IPS-18a (cell line): Measurements from ENCODE around the gene DNAJA2.

Source experiments
- H3K27ac ChIP-seq: one replicate; pipeline ENCODE4 v1.5.1; 2013; ENCODE audit warnings: low read length
- H3K27me3 ChIP-seq: one replicate; pipeline ENCODE4 v1.6.1; 2013; ENCODE audit warnings: mild to moderate bottlenecking, low read length; ENCODE audit not compliant: control insufficient read depth, insufficient read depth
- H3K36me3 ChIP-seq: one replicate; pipeline ENCODE4 v1.6.1; 2013; ENCODE audit warnings: low read depth, low read length; ENCODE audit not compliant: control insufficient read depth
- H3K4me1 ChIP-seq: one replicate; pipeline ENCODE4 v1.6.1; 2013; ENCODE audit warnings: low read depth, low read length; ENCODE audit not compliant: control insufficient read depth
- H3K4me3 ChIP-seq: one replicate; pipeline ENCODE4 v1.5.1; 2013; ENCODE audit warnings: low read length
- H3K9ac ChIP-seq: one replicate; pipeline ENCODE4 v1.6.1; 2013; ENCODE audit warnings: mild to moderate bottlenecking, low read length, moderate library complexity
- H3K9me3 ChIP-seq: one replicate; pipeline ENCODE4 v1.6.1; 2013; ENCODE audit warnings: low read depth, low read length; ENCODE audit not compliant: control insufficient read depth

DNAJA2 gene

DNA sequence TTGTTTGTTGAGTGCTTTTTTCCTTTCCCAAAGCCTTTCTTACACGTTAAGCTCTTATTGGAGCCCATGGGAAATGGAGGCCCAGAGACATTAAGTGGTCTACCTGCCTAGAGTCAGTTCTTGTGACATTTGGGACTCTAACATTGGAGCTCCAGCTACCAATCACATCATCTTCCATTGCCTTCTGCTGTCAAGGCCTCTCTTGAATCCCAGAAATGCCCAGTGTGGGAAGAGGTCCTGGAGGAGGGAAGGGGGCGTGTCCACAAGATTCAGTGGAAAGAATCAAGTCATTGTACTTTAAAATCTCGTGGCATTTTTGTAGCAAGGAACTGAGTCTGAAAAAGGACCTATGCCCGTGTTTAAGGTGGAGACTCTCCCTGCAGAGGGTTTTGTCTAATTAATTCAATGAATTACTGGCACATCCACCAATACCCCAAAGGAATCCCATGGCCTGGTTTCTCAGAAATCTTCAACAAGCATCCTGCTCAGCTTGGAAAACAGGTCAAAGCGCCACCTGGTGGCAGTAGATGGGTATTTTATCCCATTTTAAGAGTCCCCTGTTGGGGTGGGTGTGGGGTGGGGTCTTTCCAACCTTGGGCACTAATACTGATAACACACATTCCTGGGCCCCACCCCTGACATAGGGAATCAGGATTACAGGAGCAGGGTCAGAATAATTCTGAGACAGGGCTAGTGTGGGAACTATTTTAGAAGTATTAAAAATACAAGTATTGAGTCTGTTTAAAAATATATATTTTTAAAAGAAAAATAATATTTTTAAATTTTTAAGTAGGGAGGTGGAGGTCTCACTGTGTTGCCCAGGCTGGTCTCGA is 64.7 kb downstream of the DNAJA2 start:
- no peak overlapping the region for H3K27ac ChIP-seq
- H3K36me3 ChIP-seq = peaks cover 48% of the 10 kb centered on the region
- H3K4me3 ChIP-seq = no peak overlapping the region
- H3K9me3 ChIP-seq = no peaks in the 10 kb centered on the region
- no peak overlapping the region for H3K9ac ChIP-seq
- no peaks in the 10 kb centered on the region for H3K27me3 ChIP-seq
- no peaks in the 10 kb centered on the region for H3K4me1 ChIP-seq

DNA sequence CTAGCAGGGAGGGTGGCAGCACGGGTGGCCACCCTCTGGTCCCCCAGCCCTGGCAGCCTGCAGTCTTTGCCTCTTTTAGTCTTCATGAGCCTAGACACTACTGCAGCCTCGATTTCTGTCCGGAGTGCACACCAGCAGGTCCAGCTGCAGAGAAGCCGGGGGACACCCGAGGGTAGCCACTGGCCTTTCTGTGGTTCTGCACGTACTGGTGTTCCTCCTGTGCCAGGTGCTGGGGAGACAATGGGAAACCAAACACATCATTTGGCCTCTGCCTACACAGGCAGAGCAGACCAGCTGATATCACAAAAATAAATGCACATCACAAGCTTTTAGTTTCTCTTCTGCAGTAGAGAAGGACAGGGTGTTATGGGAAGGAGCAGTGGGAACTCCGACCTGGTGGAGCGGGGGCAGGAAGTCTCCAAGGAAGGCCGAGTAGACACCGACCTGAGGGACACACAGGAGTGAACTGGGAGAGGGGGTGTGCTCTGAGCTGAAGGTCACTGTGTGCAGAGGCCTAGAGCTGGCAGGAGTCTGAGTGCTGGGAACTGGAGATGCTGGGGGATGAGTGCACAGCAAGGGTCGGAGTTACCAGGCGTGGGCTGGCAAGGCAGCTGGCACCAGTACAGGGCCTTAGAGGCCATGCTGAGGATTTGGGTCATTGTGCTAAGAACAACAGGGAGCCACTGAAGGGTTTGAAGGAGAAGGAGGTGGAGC is 66.3 kb downstream of the DNAJA2 start:
- H3K27me3 ChIP-seq = no peaks in the 10 kb centered on the region
- no peak overlapping the region for H3K9ac ChIP-seq
- peaks cover 39% of the 10 kb centered on the region for H3K36me3 ChIP-seq
- no peak overlapping the region for H3K27ac ChIP-seq
- no peaks in the 10 kb centered on the region for H3K4me1 ChIP-seq
- H3K9me3 ChIP-seq = no peaks in the 10 kb centered on the region
- no peak overlapping the region for H3K4me3 ChIP-seq

- Histone ChIP-seq H3K9ac (no peak overlapping the region), H3K4me1 (no peaks in the 10 kb centered on the region), H3K9me3 (no peaks in the 10 kb centered on the region), H3K27me3 (no peaks in the 10 kb centered on the region), H3K36me3 (peaks cover 39% of the 10 kb centered on the region), H3K27ac (no peak overlapping the region), H3K4me3 (no peak overlapping the region)
Observed at GRCh38 chr16:46906360-46907060, 67.0 kb downstream of the DNAJA2 start.
